Bone marrow (tissue), 2 donors: ENCODE data around the gene CRABP1.

Experiments used
- DNase-seq, 2 donors: peaks; one replicate each; lab custom pipeline; 2025; lab: John Stamatoyannopoulos, UW

The CRABP1 gene

DNA sequence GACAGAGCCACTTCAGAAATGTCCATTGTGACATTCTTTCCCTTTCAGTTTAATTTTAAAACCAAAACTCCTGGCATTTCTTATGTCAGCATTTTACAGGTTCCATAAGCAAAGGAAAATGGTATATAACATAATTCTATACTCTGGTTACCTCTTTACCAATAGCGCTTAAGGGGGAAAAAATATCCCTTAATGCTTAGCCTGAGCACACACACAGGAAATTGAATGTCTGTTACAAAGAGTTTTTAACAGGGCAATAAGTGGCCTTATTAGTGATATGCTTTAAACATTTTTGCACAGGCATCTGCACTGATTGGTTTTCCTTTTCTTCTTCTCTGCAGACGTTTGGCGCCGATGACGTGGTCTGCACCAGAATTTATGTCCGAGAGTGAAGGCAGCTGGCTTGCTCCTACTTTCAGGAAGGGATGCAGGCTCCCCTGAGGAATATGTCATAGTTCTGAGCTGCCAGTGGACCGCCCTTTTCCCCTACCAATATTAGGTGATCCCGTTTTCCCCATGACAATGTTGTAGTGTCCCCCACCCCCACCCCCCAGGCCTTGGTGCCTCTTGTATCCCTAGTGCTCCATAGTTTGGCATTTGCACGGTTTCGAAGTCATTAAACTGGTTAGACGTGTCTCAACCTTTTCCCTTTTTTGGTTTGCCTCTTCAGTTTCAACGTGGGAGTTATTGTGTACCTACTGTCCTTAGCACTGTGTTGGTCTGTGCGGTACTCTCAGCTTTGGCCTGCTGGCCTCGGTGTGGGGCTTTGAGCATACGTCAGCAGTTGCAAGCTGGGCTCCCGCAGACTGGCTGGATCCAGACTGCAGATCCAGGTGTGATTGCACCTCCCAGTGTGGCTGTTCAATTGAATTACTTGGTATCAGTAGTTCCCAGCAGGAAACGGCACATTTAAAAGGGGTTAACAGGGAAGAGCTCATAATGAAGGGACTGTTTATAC lies 7.7 kb downstream of the CRABP1 start:
- DNase-seq: no peak

DNA sequence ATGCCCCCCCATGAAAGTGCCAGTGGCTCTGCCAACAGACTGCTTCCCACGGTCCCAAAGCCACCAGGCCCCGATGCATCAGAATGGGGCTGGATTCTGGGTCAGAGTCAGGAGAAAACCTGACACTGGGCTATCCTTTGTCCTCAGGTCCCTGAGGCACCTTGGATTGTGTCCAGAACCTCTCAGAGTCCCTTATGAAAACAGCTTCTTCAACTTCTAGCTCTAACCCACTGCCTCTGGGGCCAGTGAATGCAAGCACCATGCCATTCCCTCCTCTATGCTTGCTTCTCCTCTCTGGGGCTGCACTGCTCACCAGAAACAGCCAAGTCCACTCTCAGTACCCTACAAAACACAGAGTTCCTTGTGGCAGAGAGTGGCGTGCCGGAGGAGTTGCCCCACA lies 9.9 kb downstream of the CRABP1 start:
- no peak for DNase-seq

DNA sequence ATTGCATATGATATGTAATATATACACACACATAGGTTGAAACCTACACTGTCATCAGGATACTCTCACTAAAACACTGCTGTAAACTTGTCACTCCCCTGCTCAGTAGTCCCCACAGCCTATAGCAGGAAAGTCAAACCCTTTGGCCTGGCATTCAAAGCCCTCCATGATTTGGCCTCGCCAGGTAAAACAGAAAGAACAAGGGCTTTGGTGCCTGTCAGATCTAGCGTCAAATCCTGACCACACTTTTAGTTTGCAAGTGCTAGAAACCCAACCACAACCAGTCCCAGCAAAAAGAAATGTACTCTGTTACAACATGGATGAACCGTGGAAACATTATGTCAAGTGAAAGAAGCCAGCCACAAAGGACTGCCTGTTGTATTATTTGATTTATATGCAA lies 11.4 kb downstream of the CRABP1 start:
- DNase-seq: no peak

DNA sequence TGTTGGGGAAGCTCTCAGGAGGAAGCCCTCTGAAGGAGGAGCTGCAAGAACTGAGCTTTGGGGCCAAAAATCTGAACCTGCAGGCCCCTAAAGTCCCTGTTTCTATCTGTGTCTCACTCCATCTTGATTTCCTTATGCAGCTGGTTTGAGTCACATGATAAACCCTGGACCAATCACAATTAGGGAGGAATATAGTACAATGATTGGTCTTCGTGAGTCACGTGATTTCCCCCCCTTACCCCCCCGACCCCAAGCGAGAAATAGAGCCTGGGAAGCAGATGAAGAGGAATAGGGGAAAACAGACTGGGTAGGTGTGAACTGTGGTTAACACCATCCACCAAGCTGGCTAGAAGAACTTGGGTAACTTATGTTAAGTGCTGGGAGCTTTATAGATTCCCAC lies 12.9 kb downstream of the CRABP1 start:
- no peak for DNase-seq

DNA sequence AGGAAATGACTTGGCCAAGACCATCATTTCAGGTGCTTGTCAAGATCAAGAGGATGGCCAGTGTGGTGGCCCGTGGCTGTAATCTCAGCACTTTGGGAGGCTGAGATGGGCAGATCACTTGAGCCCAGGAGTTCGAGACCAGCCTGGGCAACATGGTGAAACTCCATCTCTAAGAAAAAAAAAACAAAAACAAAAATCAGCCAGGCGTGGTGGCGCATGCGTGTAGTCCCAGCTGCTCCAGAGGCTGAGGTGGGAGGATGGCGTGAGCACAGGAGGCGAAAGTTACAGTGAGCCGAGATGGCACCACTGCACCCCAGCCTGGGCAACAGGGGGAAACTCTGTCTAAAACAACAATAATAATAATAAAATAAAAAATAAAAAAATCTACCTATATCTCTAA lies 15.0 kb downstream of the CRABP1 start:
- DNase-seq: no peak

DNA sequence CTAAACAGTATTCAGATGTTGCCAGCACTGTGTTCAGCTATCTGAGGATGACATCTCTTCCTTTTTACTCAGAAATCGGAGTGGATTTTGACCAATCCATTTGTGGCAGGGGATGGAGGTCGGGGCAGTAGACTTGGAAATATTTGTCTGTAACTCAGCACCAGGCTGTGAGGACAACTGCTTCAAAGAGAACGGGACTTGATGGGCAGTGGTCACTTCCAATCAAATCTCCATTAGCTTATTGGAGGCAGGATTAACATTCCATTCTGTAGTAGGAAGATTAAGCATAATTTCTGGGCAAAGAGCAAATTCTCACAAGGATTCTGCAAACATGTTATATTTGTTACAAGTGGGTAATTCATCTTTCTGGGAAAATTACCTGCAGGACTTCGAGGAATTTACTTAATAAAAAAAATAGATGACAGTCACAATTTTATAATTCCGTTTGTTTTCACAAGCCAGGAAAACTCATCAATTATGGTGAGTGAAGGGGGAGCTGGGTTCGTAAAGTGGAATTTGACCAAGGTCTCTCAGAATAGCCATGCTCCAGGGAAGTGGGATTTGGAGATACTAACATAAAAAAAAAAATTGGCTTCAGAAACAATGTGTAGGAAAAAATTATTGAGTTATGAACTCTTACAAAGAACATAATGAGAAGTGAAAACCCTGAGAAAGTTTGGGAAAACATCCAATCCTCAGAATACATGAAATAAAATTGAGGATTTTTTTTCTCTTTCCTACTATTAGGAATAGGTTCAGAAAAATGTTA lies 18.1 kb downstream of the CRABP1 start:
- no peak for DNase-seq

DNA sequence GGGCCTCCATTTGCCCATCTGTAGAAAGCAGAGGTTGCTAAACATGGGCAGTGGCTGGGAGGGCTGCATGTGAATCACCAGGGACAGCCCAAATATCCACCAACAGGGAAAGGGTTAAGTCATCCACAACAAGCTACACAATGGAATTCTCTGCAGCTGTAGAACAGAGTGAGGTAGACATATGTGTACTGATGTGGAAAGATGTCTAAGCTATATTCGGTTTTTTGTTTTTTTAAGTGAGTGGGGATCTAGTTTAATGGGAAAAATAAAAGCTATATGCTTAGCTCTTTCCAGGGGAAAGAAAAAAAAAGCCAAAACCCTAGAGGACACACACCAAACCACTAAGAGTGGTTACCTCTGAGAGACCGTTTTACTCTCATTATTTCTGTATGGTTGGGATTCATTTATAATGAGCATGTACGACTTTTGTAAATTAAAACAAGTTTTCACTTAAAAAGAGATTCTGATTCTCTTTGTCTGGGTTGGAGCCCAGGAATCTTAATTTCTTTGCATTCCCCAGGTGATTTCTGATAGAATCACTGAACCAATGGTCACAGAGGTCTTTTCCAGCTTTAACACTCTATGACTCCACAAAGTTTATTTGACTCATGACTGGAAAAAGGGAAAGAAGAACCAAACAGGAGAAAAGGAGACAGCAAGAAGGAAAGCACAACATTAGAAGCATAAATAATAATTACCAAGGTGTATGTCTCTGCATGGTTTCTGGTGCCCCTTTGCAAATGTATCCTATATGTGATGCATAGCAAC lies 19.1 kb downstream of the CRABP1 start:
- no peak for DNase-seq

DNA sequence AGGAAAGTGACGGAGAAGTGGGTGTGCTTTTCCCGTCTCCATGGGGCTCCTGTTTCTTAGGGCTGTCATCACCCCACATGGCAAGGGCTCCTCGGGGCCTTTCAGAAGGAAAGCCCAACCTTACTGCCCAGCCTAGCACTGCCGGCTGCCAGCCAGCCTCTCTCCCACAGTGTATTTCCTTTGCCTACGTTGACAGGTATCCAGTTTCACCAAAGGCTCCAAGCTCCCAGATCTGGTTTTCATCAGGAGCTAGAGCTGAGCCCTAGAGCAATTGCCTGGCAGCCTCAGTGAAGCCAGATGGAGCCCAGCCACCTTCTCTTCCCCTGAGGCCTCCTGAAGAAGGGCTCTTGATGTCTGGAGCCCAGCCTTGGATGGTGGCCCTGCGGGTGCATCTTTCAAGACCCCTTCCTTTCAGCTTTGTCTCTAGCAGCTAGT lies 20.2 kb downstream of the CRABP1 start:
- DNase-seq: no peak

DNA sequence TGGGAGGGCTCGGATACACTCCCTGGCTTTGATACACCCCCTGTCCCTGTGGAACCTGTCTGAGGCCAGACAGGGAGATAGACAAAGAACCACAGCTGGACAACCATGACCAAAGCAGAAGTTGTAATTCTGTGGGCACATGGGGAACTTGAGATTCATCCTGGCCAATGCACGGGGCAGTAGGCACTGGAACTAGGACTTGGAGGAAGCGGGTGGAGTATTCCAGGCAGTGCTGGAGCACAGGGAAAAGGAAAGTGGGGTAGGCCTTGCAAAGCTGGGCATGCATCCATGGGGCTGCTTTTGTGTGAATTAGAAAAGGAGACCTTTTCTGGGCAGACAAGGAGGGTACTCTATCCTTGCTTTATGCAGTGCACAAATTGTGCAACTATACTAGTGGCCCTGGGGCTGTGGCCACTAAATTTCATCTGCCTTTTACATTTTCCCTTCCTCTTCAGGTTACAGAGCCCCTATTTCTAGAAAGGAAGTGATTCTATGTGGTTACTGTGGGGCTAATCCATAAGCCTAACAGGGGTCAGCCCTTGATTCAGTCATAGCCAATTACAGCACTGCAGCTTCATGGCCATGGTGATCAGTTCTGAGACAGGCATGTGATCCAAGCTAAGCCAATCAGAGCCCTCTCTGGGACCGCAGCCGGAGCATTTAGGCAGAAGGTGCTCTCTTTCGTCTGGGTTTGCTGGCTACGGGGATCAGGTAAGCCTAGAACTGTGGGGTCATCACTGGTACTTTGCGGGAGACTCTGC lies 21.0 kb downstream of the CRABP1 start:
- DNase-seq: no peak

DNA sequence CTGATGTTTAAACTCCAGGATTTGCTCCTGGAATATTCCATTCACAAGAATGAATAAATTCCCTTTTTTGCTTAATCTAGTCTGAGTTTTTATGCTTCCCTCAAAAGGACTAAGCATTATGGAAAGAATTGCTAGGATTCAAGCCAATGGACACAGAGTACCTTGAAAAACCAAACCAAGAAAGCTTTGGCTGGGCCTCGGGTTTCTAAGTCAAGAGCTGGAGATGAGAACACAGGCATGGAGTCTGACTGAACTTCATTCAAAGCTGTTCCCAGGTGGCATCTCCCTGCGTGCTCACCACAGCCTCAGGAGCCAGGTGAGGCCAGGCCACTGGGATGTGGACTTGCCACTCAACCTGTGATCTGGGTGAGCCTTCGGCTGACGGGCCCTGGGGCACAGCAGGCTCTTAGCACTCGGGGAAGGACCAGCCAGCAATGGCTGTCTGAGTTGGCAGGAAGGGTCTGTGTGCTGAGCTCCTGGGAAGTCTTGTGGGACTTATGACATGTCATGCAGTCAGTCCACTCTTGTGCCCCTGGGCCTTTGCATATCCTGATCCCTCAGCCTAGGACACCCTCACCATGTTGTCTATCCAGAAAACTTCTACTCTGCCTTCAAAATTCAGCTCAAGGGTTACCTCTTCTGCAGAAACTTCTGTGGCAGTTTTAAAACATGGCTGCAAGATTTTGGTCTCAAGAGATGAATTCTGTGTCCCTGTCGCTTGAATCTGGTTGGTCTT lies 21.8 kb downstream of the CRABP1 start:
- no peak for DNase-seq

DNA sequence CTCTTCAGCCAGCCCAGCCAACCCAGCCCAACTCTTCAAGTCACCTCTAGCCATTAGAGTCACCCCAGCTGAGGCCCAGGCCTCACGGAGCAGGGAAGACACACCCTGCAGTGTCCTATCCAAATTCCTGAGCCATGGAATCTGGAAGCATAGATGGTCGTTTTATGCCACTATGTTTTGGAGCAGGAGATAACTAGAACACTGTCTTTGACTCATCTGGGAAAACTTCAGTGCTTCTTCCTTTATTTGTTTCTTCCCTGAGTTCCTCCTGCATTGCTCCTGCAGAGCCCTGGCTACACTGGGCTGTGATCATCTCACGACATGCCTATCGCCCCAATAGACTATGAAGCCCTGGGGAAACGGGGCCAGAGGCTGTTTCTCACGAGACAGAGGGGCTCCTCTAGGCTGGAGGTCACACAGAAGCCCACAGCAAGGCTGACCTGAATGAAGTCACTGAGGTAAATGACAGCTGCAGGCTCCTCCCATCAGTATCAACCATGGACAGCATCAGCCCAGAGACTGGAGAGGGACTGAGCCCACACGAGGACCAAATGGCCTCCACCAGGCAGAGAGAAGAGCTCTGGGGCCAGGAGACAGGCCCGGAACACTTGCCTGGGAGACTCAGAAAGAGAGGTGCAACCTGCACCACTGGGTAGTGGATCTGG lies 22.7 kb downstream of the CRABP1 start:
- DNase-seq: no peak

DNA sequence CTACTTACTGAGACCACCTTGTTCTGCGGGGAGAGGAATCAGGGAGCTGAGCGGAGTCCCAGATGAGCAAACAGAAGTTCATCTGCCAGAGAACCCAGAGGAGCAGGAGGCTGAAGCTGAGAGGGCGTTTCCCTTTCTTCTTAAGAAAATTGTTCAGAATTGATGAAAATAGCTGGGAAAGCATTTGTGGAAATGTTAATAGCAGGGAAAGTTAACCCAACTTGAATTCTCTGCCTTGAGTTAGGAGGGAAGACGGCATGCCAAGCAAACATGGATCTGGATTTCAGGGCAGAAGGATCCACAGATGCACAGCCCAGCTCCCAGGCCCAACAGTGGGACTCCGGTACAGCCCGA lies 23.2 kb downstream of the CRABP1 start:
- no peak for DNase-seq

DNA sequence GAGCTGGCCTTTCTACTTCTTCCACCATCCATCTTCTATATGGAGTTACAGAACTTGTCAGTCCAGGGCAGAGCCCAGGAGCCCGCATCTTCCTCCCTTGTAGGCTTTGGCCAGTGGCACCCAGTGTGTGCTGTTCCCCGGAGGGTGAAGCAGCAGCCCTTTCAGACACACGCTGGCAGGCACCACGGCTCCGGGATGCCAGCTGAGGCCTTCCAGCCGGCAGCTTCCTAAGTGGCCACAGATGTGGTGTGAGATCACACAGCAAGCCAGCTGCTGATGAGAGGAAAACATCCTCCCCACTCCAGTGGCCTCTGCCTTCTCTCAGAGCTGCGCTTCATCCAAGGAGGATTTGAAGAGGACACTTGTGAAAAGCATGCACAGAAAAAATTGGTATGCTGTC lies 24.1 kb downstream of the CRABP1 start:
- no peak for DNase-seq

DNA sequence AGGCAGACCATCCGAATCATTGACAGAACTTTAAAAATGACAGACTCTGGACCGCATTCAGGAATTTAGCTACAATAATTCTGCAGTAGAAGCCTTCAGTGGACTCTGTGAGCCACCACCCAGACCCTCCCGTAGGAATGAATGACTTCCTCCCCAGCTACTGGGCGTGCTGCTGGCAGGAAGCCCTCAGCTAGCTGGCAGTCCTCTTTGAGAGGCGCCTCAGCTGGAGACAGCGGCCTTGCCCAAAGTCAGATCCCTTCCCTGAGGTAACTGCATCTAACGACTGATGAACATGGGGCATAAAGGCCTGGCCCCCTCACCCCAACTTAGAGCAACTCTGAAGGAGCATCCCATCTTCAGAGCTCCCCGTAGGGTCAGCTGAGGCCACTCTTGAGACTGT lies 25.8 kb downstream of the CRABP1 start:
- DNase-seq: no peak

DNA sequence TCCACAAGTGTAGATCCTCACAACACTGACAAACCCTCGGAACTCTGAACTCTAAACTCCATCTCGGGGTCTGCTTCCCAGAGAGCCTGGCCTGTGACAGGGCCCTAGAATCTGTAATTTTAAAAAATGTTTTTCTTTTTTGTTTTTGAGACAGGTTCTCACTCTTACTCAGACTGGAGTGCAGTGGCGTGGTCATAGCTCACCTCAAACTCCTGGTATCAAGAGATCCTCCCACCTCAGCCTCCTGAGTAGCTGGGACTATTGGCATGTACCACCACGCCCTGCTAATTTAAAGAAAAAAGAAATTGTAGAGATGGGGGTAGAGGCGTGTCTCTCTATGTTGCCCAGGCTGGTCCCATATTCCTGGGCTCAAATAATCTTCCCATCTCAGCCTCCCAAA lies 26.2 kb downstream of the CRABP1 start:
- no peak for DNase-seq

DNA sequence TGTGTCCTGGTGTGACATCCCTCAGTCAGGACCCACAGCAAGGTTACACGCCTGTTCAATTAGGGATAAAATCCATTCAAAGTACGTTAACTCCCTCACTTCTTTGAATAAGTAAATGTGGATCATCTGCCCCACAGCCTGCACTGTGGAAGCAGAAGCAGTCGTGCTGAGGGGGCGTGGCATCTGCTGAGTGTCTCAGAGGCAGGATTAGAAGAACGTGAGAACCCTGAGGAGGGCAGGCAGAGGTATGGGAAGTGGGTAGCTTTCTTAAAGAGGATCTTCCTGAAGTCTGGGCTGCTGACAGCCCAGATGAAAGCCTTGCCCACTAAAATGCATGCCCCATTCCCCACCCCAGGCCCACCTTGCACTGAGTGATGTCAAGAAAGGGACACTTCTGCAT lies 28.5 kb downstream of the CRABP1 start:
- DNase-seq: no peak

DNA sequence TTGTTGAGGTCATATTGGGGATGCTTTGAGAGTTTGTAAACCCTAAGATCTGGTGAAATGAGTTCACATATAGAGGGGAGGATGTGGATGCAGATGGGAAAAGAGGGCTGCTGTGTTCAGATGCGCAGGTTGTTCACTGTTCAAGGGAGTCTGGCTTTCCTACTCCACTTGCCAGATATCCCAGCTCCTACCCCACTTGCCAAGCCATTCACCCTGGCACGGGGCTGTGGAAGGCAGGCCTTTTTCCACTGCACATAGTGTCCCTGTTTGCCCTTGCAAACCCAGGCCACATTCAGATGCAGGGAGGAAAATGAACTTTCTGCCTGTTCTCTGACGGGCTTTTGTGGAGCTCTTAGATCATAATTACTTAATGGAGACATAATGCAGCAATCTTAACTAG lies 29.0 kb downstream of the CRABP1 start:
- DNase-seq: no peak

DNA sequence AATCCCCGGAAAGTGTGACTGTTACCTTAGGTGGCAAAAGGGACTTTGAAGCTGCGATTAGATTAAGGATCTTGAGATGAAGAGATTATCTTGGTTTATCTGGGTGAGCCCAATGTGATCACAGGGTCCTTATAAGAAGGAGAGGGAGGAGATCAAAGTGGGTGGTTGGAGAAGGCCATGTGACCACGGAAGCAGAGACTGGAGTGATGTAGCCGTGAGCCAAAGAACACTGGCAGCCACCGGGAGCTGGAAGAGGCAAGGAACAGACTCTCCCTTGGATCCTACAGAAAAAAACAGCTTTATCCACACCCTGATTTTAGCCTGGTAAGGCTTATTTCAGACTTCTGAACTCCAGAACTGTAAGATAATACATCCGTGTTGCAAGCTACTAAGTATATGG lies 29.9 kb downstream of the CRABP1 start:
- DNase-seq: no peak

DNA sequence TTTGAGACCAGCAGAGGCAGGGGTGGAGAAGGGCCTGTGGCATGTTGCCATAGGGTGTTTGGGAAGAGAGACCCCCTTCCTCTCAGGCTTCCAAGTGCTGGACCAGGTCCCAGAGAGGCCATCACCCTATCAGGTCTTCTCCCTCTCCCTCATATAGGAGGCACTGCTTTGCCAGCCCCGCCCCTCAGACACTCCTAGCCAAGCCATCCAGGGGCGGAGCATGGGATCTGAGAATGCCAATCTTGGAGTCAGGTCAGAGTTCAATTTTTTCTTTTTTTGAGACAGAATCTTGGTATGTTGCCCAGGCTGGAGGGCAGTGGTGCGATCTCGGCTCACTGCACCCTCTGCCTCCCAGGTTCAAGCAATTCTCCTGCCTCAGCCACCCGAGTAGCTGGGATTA lies 32.7 kb downstream of the CRABP1 start:
- no peak for DNase-seq
